Endothelial cell of umbilical vein (primary cell): ENCODE results near the gene SLC16A8. TPM values are rescaled to one million over a fixed set of nuclear protein-coding genes. Genes with fewer than 3 reads are reported as not detected.

Experiments used
- BruUV-seq: library from RNA; stranded (reverse); fragments of 400-500 nt; replicated peaks from 2 replicates; lab custom pipeline; 2021; lab: Mats Ljungman, UMichigan
- CTCF ChIA-PET: fragments of 300-600, 350-600 bp; sonication (Branson Sonifier 250); formaldehyde crosslinking; loops from one replicate; lab custom pipeline; 2021; ENCODE audit warnings: antibody characterized with exemption, inconsistent platforms; lab: Charles Lee
- POLR2A ChIA-PET: fragments of 300-600, 350-600 bp; sonication (Branson Sonifier 250); formaldehyde crosslinking; loops from one replicate; lab custom pipeline; 2021; ENCODE audit warnings: antibody characterized with exemption, inconsistent platforms; lab: Charles Lee
- DNase-seq: peaks from one replicate; pipeline ENCODE4 v3.0.0-alpha.2; 2011; ENCODE audit warnings: low read depth, low spot score
- FAIRE-seq: peaks from 2 replicates; lab custom pipeline; 2011; peaks lifted over from hg19 to GRCh38; lab: Jason Lieb, UNC
- H2AFZ ChIP-seq: 2 replicates; pipeline ENCODE4 v1.6.0; 2012; ENCODE audit warnings: low read depth, low read length, control low read depth, inconsistent platforms
- H3K27ac ChIP-seq: 2 replicates; pipeline ENCODE4 v1.5.1; 2011; ENCODE audit warnings: low read depth, mild to moderate bottlenecking, control low read depth, low read length, moderate library complexity; ENCODE audit not compliant: insufficient read depth
- H3K27me3 ChIP-seq, 2 experiments: 2 replicates each; pipeline versions ENCODE4 v1.6.0 to v1.6.1; 2011; ENCODE audit warnings: low read length in 2 of 2, mixed read lengths in 1 of 2; ENCODE audit not compliant: control insufficient read depth in 2 of 2, insufficient read depth in 2 of 2
- H3K36me3 ChIP-seq, 2 experiments: 2 replicates in 1 of 2; 3 replicates in 1 of 2; pipeline ENCODE4 v1.5.1; 2011; ENCODE audit warnings: low read length in 2 of 2, mild to moderate bottlenecking in 1 of 2, moderate library complexity in 1 of 2; ENCODE audit not compliant: control insufficient read depth in 2 of 2, insufficient read depth in 2 of 2; ENCODE audit errors: extremely low read depth in 1 of 2
- H3K4me1 ChIP-seq: 3 replicates; pipeline ENCODE4 v1.5.1; 2011; ENCODE audit warnings: mild to moderate bottlenecking, low read length; ENCODE audit not compliant: control insufficient read depth, insufficient read depth; ENCODE audit errors: extremely low read depth
- H3K4me2 ChIP-seq: 2 replicates; pipeline ENCODE4 v1.6.1; 2011; ENCODE audit warnings: low read length, control low read depth, mixed read lengths; ENCODE audit not compliant: insufficient read depth
- H3K4me3 ChIP-seq, 3 experiments: fragments of 200-600 bp in 1 of 3; sonication (generic), shearing (Covaris generic) in 1 of 3; replicated peaks in 1 of 3; 2 replicates each; pipeline ENCODE4 v1.5.1; 2011 to 2016; ENCODE audit warnings: control low read depth in 3 of 3, low read length in 3 of 3, mild to moderate bottlenecking in 2 of 3, inconsistent platforms in 1 of 3, low read depth in 1 of 3, moderate library complexity in 1 of 3; ENCODE audit not compliant: insufficient read depth in 1 of 3
- H3K79me2 ChIP-seq: 2 replicates; pipeline ENCODE4 v1.6.0; 2012; ENCODE audit warnings: low read length, inconsistent platforms; ENCODE audit not compliant: control insufficient read depth, insufficient read depth
- H3K9ac ChIP-seq: replicated peaks from 2 replicates; pipeline ENCODE3; 2011; ENCODE audit warnings: low read length, control low read depth; ENCODE audit not compliant: insufficient read depth; ENCODE audit errors: extremely low read depth
- H3K9me1 ChIP-seq: replicated peaks from 3 replicates; pipeline ENCODE4 v1.6.0; 2011; ENCODE audit warnings: mild to moderate bottlenecking, low read length; ENCODE audit not compliant: control insufficient read depth, insufficient read depth; ENCODE audit errors: extremely low read depth
- H3K9me3 ChIP-seq: replicated peaks from 2 replicates; pipeline ENCODE4 v1.5.1; 2012; ENCODE audit warnings: low read length, inconsistent platforms; ENCODE audit not compliant: control insufficient read depth, insufficient read depth
- H4K20me1 ChIP-seq: replicated peaks from 2 replicates; pipeline ENCODE3; 2011; ENCODE audit warnings: mild to moderate bottlenecking, low read length; ENCODE audit not compliant: control insufficient read depth, insufficient read depth; ENCODE audit errors: extremely low read depth
- CTCF ChIP-seq, 2 donors: IDR thresholded peaks; 1 replicate in 1 of 2; 2 replicates in 1 of 2; pipeline ENCODE4 v1.5.1; 2011; ENCODE audit warnings: low read length in 2 of 2, mild to moderate bottlenecking in 2 of 2, moderate library complexity in 2 of 2, control low read depth in 1 of 2, inconsistent platforms in 1 of 2, low read depth in 1 of 2; ENCODE audit not compliant: insufficient read depth in 1 of 2; ENCODE audit errors: extremely low read depth in 1 of 2
- EZH2 ChIP-seq: IDR thresholded peaks from 2 replicates; pipeline ENCODE4 v1.6.1; 2012; ENCODE audit warnings: borderline replicate concordance, low read depth, mild to moderate bottlenecking, moderate library complexity, low read length, inconsistent platforms; ENCODE audit not compliant: severe bottlenecking
- FOS ChIP-seq: IDR thresholded peaks from 2 replicates; pipeline ENCODE4 v1.6.1; 2011; ENCODE audit warnings: mild to moderate bottlenecking, low read length, moderate library complexity, borderline replicate concordance; ENCODE audit not compliant: insufficient read depth
- GATA2 ChIP-seq: IDR thresholded peaks from 2 replicates; pipeline ENCODE4 v1.7.0; 2011; ENCODE audit warnings: low read depth, mild to moderate bottlenecking, moderate library complexity, mixed read lengths, low read length; ENCODE audit not compliant: insufficient read length, insufficient read depth
- JUN ChIP-seq: IDR thresholded peaks from 2 replicates; pipeline ENCODE4 v1.6.1; 2011; ENCODE audit warnings: borderline replicate concordance, low read depth; ENCODE audit not compliant: insufficient read length, insufficient read depth
- MYC ChIP-seq: IDR thresholded peaks from one replicate; pipeline ENCODE4 v1.6.1; 2011; ENCODE audit warnings: mild to moderate bottlenecking, low read depth, low read length
- POLR2A ChIP-seq: IDR thresholded peaks from 2 replicates; pipeline ENCODE4 v1.6.1; 2012; ENCODE audit warnings: low read depth, mild to moderate bottlenecking, control low read depth, low read length
- POLR2AphosphoS5 ChIP-seq: IDR thresholded peaks from 2 replicates; pipeline ENCODE4 v1.6.1; 2012; ENCODE audit warnings: low read depth, mild to moderate bottlenecking, control low read depth, low read length, moderate library complexity; ENCODE audit not compliant: insufficient read depth
- dilution Hi-C: fragments of 300-500 bp; cut with MboI; formaldehyde crosslinking; loops from one replicate; pipeline ENCODE4 v1.15.0; 2019; ENCODE audit warnings: low sequenced_read_pairs; ENCODE audit not compliant: extremely low pct_ligation_motif_present
- intact Hi-C: fragments of 100-400 bp; cut with micrococcal nuclease; formaldehyde crosslinking; loops from one replicate; pipeline ENCODE4 v1.10.0; 2022
- polyA plus RNA-seq, 4 experiments: library from polyadenylated mRNA; depleted of rRNA in 3 of 4; stranded (reverse) in 3 of 4; unstranded in 1 of 4; fragments of >200 nt; gene quantifications; 2 replicates each; pipeline versions ENCODE4 v1.2.1 to v1.2.3, GENCODE V29; 2011 to 2012; ENCODE audit warnings: missing spikeins in 1 of 4
- total RNA-seq: library from RNA; stranded (reverse); gene quantifications from 2 replicates; pipeline ENCODE4 v1.2.3, GENCODE V29; 2021
- TF ChIP-seq, protein P1 (sequence below): IDR thresholded peaks from 2 replicates; pipeline ENCODE4 v1.6.1; 2011; ENCODE audit not compliant: insufficient read depth, insufficient read length

SLC16A8 gene
- total and polyA plus RNA-seq, 2 donors (not counting 3 experiments of a cell fraction or from before 2014, with no cell fraction given): 0.14 TPM; not detected in 1

DNA sequence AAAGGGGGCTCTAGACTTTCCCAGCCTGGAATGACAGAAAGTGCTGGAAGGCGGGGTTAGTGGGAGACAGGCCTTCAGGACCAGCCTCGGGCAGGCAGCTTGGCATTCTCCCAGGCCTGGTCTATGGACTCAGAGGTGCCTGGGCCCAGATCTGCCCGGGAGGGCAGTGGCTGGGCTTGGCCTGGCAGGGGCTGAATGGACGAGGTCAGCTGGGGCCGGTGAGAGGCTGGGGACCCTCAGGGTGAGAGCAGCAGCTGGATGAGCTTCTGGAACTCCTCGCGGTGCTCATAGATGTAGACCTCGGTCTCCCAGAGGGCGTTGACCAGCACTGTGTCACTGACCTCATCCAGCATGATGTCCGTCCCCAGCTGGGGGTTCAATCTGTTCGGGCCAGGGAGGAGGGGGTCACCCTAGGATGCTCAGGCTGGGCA is 28.0 kb upstream of the SLC16A8 start:
- Histone ChIP-seq H3K4me3 (no peak overlapping the region), H3K4me1 (no peaks in the 10 kb centered on the region), H3K9ac (no peak overlapping the region), H2AFZ (no peak overlapping the region), H3K4me2 (no peak overlapping the region), H3K9me1 (no peaks in the 10 kb centered on the region), H3K36me3 (no peaks in the 10 kb centered on the region), H3K9me3 (no peaks in the 10 kb centered on the region), H4K20me1 (no peaks in the 10 kb centered on the region), H3K27ac (no peak overlapping the region), H3K27me3 (no peaks in the 10 kb centered on the region), H3K79me2 (no peaks in the 10 kb centered on the region)
- DNase-seq: no peak
- dilution Hi-C loops: no loop called here
- ChIA-PET CTCF (interaction anchor here (1.4 kb wide), 1 partner anchor 64 kb away, joined by 3 read pairs; no protein-coding TSS in a partner anchor), POLR2A (no interaction called here)
- BruUV-seq: no TSS peak
- no peak for FAIRE-seq
- intact Hi-C loops: no loop called here
- no peak for TF ChIP-seq POLR2AphosphoS5
- TF ChIP-seq JUN: no peak
- TF ChIP-seq EZH2: no peak
- no peak for TF ChIP-seq FOS
- TF ChIP-seq MYC: no peak
- no peak for TF ChIP-seq POLR2A
- TF ChIP-seq, protein P1, sequence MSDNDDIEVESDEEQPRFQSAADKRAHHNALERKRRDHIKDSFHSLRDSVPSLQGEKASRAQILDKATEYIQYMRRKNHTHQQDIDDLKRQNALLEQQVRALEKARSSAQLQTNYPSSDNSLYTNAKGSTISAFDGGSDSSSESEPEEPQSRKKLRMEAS: no peak
- TF ChIP-seq CTCF (IDR thresholded peaks at IDR 0.05; ENCODE audit: extremely low read depth in 1 of 2, insufficient read depth in 1 of 2, low read depth in 1 of 2, low read length in 2 of 2): no peak
- TF ChIP-seq GATA2: no peak
